MV-4-11 (cell line): ENCODE measurements around the gene TMEM61.

Experiments used
- DNase-seq: peaks from one replicate; lab custom pipeline; 2025; lab: John Stamatoyannopoulos, UW

The TMEM61 gene

DNA sequence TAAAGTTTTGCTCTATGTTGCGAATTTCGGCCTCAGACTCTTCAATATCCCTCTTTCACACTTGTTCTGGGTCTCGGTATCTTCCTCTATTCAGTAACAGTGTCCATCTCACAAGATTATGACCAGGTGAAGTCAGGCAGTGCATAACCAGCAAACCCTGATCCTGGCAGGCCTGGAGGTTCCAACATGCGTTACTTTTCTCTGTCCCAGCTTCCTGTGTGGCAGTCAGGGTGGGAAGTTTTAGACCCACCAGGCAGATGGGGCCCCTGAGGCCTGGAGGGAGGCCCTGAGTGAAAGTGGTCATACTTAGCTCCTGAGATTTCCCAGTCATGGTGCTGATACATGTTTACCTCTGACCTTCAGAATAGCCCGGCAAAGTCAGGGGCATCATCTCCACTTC lies 5.1 kb downstream of the TMEM61 start:
- no peak for DNase-seq

DNA sequence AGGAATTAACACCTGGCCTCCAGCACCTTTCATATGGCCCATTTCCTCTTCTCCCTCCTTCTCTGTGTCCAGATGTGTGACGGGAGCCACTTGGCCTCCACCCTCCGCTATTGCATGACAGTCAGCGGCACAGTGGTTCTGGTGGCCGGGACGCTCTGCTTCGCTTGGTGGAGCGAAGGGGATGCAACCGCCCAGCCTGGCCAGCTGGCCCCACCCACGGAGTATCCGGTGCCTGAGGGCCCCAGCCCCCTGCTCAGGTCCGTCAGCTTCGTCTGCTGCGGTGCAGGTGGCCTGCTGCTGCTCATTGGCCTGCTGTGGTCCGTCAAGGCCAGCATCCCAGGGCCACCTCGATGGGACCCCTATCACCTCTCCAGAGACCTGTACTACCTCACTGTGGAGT lies 5.6 kb downstream of the TMEM61 start:
- DNase-seq: no peak

DNA sequence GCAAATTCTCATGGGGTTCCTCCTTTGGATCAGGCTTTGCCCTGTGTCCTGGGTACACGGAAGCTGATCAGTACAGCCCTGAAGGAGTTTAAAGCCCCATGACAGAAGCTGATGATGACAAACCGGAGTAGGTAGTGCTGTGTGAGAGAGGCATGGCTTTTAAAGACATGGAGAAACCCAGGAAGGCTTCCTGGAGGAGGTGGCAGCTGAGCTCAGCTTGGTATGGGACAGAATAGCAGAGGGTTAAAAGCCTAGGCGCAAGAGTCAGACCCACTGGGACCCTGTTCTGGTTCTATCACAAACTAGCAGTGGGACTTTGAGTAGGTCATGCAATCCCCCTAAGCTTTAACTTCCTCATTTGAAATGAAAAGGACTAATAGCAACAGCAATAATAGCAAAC lies 6.1 kb downstream of the TMEM61 start:
- no peak for DNase-seq

DNA sequence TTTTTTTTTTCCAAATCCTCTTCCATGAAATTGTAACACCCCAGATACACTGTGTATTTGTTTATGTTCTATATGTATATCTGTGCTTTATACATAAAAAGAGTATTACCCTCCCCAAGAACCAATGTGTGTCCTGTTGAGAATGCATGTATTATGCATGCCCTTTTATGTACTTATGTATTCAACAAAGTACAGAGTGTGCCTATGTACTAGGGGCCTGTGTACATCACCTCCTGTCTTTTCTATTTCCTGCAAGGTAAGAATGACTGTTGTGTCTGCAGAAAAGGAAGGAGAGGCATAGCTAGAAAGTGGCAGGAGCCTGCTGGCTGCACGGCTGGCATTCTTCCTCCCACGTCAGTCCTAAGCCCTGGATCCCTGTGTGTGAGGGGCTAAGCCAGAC lies 7.0 kb downstream of the TMEM61 start:
- no peak for DNase-seq

DNA sequence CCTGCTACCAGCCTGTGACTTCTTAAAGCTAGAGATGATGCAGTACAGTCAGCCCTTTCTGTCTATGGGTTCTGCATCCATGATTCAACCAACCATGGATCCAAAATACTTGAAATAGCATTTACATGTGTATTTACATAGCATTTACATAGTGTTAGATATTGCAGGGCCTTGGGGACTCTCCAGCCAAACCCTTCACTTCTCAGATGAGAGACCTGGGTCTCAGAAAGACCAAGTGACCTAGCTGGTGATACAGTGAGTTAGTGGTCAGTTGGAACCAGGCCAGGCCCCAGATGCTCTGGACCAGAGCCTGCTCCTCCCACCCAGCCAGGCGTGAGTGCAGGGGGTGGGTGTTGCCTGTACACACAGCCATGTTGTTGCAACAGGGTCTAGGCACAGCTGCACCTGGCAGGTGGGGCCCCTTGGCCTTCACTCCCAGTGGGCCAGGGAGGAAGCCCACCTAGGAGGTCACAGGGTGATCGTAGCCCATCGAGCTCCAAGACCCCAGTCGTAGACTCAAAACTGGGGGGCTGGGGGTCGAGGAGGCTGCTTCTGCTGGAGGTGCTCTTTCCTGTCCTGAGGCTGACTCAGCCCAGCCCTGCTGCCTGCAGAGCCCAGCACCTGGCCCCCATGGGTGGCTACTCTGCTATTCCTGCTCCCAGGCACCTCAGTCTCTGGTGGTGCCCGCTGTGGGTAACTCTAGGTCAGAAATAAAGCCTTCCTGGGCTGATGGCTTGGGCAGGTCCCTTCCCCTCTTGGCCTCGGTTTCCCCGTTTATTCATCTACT lies 7.7 kb downstream of the TMEM61 start:
- DNase-seq: no peak

DNA sequence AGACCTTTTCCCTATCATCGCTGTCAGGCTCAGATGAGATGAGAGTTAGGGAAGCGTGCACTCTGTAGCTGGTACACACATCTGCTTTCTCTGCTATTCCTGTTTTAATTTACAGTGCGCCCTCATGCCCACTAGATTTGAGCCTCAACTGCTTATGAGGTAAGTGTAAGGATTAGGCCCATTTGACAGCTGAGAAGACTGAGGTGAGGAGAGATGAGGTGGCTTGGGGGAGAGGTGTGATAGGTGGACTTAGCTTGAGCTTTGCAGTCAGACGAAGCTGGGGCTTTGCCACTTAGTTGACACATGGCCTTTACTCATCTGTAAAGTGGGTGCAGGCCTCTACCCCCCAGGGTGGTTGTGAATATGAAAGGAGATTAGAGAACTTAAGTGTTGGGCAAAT lies 8.5 kb downstream of the TMEM61 start:
- no peak for DNase-seq

DNA sequence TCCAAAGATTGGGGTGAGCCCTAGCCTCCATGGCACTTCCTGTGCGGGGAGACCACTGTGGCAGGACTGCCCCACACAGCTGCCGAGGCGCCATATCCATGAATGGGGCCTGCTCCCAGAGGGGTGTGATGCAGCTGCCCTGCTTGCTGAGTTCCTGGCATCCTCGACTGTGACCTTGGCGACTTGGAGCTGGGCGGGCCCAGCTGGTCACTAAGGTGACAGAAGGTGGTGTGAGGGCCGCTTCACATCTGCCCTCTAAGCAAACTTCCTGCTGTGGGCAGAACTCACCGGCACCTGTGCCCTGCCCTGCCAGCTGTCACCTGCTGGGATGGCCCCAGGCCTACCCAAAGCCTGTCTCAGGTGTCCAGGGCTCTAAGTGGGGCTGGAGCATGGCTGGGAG lies 9.0 kb downstream of the TMEM61 start:
- no peak for DNase-seq

DNA sequence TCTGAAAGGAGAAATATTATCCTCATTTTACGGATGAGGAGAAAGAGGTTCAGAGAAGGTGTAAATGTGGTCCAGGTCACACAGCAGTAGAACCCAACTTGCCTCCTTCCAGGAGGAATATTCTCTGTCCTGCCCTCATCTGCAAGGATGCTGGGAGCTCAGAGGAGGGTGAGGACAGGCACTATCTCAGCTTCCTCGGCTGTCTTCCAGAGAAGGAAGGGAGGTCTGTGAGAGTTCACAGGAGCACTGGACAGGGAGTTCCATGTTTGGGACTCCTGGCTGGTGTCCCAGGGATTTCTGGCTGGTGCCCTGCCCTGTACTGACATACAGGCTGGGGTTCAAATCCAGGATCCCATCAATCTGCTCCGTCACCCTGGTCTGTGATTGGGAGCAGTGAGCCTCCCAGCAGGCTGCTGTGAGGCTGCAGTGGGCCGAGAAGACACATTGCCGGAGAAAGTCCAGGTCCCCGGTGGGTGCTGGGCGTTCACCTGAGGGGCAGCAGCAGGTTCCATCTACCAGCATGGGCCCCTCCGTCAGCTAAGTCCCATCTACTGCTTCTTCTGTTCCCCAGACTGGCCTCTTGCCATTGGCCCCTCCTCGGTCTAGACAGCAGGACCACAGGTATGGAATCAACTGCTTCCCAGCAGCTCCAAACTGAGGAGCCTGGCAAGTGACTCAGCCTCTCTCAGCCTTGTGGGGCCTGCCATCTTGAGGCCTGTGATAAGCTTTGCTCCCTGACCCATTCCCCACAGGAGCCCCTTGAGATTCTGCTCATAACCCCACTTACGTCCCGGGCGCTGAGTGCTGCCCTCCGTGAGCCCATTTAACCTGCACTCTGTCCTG lies 9.8 kb downstream of the TMEM61 start:
- no peak for DNase-seq

DNA sequence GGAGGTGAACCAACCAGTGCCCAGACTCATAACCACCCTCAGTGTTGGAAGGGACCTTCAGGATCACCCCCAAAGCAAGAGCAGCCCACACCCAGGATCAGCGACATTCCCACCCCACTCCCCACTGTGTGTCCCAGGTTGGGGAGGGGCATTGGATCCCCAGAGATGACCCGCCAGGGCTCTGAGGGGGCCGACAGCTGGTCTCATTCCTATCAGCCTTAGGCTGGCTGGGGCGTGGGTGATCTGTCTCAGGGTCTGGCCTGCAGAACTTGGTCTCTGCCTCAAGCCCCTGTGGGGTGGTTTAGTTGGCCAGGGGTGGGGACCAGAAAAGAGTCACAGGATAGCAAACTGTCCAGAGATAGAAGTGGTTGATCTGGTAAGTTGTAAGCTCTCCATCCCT lies 10.5 kb downstream of the TMEM61 start:
- no peak for DNase-seq

DNA sequence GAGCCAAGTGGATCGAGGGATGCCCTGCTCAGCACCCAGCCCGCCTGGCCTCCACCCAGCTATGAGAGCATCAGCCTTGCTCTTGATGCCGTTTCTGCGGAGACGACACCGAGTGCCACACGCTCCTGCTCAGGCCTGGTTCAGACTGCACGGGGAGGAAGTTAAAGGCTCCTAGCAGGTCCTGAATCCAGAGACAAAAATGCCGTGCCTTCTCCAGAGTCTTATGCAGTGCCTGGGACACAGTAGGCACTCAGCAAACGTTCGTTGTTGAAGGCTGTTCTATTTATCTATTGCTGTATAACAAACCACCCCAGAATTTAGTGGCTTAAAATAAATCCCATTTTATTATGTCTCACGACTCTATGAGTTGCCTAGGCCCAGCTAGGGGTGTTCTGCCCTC lies 11.5 kb downstream of the TMEM61 start:
- DNase-seq: no peak

DNA sequence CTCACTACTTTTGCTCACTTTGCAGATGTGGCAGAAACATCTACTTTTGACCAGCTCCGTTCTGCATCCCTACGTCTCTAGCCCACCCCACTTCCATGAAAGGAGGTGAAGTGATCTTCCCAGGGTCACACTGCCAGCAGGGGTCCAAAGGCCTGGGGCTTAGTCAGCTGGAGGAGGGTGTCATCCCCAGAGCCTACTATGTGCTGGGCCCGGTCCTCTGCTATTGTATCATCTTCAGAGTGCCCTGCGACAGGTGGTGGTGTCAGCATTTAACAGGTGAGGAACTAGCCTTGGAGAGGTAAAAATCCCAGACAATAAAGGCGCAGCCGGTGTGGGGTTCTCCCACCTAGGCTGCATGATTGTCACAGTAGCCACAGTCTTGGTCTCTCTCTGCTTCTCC lies 12.7 kb downstream of the TMEM61 start:
- no peak for DNase-seq

DNA sequence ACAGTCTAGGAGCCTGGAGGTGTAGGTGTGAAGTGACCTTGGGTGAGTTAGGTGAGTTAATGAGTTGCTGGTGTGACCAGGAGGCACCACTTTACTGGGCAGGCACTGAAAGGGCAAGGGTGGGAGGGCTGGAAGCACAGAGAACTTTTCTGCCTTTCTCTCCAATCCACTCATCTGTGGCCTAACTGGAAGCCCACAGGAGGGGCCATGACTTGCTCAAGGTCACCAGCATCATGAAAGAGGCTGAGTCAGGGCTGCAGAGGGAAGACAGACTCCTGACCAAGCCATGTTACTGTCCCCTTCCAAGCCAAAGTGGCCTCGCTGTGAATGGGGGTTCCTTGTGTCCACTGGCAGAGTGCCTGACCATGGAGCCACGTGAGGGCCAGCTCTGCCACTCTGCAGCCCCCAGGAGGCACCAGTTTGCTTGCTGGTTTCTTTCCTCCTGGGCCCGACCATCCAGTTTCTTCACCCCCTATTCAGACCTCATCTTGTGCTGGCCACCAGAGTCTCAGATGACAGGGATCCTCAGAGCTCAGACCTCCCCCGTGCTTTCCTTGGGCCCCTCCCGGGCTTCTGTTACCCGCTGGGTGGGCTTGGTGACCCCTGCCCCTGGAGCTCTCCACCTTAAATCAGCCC lies 14.0 kb downstream of the TMEM61 start:
- DNase-seq: no peak

DNA sequence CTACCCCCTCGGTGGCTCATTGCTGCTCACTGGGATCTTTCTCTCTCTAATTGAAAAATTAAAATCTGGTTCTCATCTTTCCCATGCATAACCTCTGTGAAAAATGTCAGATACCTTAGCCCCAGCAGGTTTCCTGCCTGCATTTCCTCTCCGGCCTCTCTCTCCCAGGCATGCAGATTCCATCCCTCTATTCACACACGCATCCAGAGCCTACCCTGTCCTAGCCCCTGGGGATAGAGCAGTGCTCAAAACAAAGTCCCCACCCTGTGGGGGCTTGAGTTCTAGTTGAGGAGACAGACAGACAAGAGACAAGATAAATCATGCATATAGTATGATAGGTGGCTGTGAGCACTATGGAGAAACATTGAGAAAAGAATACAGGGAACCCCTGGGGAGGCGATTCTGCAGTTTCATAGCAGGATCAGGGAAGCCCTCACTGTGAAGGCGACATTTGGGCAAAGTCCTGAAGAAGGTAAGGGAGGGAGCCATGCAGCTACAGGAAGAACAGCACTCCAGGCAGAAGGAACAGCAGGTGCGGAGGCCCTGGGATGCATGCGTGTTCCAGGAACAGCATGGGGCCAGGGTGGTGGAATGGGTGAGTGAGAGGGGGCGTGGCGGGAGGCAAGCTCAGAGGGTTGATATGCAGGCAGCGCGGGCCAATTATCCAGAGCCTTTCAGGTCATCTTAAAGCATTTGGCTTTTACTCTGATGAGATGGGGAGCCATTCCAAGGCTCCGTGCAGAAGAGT lies 14.8 kb downstream of the TMEM61 start:
- no peak for DNase-seq

DNA sequence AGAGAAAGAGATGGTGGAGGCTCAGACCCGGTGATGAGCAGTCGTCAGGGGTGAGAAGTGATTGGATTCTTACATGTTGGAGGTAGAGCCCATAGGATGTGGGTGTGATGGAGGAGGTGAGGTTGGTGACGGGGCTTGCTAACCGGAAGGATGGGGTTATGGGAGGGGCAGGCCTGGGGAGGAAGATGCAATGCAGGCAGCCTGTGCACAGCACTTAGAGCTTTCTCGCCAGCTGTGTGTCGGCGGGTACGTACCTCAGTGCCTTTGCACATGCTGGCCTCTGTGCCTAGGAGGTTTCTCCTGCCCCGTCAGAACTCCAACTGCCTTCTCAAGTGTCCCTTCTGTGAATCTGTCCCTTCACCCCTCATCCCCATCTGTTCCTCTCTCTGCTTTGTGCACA lies 15.4 kb downstream of the TMEM61 start:
- no peak for DNase-seq

DNA sequence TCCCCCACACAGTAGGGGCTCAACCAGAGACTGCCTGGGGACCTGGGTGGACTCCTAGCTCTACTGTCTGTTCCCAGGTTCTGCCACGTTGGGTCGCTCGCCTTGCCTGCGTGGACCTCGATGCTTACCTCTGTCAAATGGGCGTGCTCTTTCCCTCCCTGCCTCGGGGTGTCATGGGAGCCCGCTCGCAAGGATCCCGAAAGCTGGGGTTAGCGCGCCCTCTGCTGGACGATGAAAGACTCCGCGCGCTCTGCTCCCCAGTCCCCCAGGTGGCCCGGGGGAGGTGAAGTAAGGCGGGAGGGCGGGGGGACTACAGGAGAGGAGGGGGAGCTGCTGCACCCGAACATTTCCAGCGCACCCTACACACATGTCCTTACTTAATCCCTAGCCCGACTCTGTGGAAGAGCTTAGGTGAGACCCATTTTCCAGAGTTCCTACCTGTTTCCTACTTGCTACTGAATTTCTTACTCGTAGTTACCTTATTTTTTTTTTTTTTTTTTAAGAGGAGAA lies 16.0 kb downstream of the TMEM61 start:
- peak; percentile 42 for DNase-seq

DNA sequence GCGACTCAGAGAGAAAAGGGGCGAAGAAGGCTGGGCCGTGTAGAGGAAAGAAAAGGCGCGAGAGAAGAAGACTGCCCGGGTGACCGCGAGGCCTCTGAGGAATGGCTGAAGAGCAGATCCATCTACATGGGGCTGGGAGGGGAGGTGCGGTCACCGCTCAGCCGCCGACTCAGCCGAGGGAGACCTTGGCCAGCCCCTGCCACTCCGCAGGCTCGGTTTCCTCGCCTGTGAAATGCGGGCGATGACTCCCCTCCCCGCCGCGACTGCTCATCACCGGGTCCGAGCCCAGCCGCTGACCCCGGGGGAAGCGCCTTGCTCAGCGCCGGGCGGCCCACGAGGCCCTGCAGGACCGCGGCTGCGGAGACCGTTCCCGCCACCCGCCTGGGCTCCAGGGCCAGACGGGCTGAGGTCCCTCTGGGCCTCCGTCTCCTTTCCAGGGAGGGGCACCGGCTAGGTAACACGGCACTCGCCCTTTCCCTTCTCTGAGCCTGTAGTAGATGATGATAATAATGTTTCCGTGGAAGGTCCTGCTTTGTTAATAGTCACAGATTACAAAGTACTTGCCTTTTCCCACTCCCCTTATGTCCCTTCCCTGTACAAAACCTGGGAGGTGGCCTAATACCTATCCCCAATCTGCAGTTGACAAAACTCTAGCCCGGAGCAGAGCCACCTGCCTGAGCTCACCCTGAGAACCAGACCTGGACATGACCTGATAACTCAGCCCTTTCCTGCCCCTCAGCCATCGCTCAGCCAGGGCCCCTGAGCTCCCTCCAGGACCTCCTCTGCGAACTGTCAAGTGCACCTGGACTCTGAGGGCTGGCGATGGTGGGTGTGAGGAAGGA lies 16.7 kb downstream of the TMEM61 start:
- no peak for DNase-seq

DNA sequence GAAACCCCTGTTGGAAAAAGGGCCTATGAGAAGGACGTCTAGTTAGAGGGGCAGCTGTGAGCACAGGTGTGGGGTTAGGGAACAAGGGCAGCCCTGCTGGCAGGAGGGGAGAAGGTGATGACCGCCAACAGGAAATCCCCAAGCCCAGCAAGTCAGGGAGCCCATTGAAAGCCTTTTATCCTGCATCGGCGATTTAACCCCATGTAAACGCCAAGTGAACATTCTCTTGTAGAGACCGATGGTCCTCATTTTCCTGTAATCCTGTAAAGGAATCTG lies 17.2 kb downstream of the TMEM61 start:
- DNase-seq: no peak

DNA sequence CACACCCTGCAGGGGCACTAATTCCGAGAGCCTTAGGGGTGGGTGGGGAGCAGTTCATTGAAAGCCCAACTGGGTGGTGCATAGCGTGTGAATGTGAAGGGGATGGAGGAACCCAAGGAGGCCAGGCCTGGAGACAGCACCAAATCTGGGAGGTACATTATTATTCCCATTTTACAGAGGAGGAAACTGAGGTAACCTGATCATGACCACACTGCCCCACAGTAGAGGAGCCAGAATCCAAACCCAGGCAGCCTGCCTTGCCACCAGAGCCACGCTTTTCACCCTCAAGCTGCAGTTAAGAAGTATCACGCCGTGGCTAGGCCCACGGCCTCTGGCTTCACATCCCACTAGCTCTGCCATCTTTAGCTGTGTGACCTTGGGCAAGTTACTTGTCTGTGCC lies 17.7 kb downstream of the TMEM61 start:
- no peak for DNase-seq

DNA sequence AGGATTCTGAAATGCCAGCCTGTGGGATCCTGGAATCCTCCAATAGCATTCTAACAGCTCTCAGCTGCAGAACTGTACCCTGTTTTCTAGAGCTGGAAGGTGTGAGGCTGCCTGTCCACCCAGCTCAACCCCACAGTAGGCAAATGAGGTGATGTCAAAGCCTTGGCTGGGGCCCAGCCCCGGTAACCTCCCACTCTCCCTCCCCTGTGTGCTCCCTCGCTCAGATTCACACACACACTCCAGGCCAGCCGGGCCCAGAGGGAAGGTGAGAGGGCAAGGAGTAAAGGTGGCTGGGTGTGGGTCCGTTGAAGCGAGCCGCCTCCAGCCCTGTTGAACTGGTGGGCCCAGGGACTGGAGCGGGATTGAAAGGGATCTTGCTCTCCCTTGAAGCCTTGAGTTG lies 18.2 kb downstream of the TMEM61 start, which contains the start of gene BSND:
TSS of gene BSND (plus strand) at position 257 of the 400 bp plus-strand sequence. CDS start 254 bp downstream, outside the sequence.
- no peak for DNase-seq

DNA sequence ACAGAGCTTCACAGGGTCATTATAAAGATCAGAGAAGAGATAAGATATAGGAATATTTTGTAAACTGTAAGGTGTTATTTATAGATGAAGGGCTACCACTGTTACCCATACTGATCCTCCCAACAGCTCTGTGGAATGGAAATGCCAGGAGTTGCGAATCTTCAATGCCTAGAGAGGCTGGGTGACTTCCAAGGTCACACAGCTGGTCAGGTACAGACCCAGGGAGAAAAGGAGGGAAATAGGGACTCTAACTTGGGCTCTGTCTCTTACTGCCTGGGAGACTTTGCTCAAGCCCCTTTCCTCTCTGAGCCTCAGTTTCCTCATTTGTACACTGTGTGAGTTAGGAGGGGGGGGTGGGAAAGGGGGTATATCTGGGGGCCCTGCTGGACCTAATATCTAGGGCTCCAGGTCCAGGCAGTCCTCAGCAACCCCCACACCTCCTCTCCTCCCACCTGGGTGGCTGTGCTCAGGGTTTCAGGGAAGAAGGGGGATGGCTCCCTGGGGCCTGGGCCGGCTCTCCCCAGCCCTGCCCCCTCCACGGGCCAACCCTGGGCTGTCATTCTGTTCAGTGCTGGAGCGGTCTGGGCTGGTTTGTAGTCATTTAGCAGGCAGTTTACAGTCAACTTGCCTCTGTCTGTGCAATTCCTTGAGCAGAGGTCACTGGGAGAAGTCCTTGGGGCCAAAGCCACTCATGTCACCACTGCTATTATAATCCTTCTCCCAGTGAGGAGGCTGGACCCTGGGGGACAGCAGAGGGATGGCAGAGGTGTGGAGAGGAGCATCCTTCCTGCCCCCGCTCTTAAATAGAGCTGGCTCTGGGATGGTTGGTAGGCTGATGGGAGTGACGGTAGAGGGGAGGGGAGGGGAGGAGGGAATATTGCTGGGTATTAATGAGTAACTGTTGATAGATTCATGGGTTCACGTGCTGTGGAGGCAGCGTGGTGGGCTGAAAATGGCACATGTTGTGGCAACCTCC lies 20.0 kb downstream of the TMEM61 start:
- no peak for DNase-seq
